GM21447 (cell line): ENCODE data around the gene ADAMTS19.

Source experiments
- ATAC-seq: cut with Tn5 transposase; IDR thresholded peaks from one replicate; pipeline ENCODE4 v1.9.1; 2021; ENCODE audit not compliant: unreplicated experiment

The ADAMTS19 gene

DNA sequence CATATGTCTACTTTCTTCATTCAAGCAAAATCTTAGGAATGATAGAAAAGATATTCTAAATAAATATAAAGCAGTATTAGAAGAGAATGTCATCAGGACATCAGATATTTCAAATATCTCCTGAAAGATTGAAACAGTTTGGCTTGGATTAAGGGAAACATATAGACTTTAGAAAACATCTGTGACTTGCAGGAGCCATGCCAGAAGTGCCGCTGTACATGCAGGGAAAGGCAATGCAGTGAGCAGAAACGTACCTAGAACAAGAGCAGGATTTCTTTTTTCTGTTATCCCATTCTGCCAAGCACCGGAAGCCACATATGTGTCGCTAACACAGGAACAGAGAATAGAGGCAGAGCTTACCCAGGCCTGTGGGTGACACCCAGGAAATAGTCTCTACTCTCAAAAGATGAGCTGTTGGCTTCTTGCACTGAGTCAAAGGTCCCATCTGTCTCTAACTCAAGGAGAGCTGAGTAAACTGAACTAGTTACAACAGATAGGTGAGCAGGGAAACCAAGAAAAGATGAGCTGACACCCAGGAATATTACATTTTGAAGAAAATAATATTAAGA, 5.8 kb downstream of the ADAMTS19 start:
- ATAC-seq, result no peak

DNA sequence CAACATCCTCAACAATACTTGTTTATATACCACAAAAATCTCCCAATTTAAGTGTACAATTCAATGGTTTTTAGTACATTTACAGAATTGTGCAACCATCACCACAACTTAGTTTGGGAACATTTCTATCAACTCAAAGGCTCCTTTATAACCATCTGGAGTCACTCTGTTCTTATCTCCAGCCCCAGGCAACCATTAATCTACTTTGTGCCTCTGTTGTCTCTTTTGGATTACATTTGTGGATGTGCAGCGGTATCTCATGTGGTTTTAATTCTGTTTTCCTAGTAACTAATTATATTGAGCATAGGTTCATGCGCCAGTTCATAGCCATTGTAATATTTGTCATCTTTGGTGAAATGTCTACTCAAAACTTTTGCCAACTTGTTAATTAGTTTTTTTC, 14.4 kb downstream of the ADAMTS19 start:
- no peak for ATAC-seq

DNA sequence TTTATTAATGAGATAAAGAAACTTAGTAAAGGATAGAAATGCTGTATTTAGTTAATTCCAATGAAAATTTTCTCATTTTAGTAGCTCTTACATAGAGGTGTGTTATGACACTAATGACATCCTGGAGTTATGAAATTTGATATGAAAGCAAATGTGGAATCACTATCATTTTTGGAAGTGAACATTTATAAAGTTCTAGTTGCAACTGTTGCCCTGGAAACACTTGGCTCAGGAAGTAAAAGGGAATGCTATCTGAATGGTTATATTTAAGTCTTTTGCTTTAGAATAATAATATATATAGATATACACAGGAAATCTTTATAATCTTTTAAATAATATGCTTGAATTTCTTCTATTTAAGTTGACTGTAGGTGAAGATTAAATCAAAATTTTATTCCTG, 16.7 kb downstream of the ADAMTS19 start:
- no peak for ATAC-seq

DNA sequence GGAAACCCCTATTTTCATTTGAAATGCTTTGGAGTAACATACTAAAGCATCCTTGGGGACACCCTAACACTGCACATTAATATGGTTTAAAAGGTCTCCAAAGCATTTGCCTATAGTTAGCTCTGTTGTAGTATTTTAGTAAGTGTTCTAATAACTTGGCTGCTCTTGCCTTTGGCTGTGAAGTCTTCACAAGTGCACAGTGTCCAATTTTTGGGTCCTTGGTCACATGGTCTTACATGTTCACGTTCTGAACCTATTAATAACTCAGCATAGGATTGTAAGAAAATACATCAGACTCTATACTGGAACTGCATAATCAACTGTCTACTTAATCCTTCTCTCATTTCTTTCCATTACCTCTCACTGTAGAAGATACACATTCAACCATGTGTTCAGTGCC, 17.4 kb downstream of the ADAMTS19 start:
- no peak for ATAC-seq

DNA sequence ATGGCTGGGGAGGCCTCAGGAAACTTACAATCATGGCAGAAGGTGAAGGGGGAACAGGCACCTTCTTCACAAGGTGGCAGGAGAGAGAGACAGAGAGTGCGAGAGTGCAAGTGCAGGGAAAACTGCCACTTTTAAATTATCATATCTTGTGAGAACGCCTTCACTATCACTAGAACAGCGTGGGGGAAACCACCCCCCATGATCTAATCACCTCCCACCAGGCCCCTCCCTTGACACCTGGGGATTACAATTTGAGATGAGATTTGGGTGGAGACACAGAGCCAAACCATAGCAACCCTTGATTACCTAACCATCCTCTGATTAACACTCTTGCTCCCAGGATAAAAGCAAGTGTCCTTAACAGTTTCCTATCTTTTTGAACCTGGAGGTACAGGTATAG, 21.1 kb downstream of the ADAMTS19 start:
- no peak for ATAC-seq

DNA sequence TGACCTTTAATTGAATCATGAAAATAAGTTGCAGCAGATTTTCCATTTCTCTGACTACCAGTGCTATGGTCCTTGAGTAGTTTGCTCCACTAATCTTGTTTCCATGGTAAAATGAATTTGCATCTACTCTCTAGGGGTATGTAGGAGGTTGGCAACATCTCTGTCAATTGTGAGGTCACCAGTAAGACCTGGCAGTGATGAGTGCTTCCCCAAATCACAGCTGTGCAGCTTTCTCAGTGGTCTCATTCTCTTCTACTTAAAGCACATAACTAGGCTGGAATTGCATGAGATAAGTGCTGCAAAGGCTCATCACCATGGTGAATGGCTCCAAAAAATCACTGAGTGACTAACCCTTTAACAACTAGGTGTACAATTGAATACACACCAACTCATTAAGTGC, 36.3 kb downstream of the ADAMTS19 start:
- no peak for ATAC-seq

DNA sequence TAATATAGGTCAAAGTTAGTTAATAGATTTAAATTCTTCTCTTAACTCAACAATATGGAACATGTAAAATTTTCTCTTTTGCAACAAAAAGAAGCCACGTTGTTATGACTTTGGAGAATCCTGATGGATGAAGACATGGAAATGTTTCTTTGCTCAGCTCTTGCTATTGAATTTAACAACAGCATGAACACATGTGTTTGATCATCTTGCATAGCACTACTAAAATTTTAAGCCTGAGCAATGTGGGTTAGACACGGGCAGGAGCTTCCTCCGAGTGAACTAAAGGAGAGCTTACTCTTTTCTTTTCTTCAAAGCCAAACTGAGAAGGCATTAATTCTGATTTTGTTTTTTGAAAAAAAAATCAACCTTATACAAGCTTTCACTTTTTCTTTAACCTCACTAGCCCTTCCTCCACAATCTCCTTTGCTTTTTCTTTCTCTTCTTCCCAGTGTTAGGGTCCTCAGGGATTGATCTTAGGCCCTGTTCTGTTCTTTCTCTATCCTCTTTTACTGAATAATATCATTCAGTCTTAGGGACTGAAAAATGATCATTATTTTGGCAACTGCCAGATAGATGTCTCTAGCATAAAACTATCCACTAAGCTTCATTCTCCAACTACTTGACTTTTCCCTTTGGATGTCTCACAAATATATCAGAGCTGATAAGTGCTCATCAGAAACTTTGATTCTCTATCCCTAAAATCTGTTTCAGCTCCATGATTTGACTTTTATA, 36.9 kb downstream of the ADAMTS19 start:
- ATAC-seq, result no peak

DNA sequence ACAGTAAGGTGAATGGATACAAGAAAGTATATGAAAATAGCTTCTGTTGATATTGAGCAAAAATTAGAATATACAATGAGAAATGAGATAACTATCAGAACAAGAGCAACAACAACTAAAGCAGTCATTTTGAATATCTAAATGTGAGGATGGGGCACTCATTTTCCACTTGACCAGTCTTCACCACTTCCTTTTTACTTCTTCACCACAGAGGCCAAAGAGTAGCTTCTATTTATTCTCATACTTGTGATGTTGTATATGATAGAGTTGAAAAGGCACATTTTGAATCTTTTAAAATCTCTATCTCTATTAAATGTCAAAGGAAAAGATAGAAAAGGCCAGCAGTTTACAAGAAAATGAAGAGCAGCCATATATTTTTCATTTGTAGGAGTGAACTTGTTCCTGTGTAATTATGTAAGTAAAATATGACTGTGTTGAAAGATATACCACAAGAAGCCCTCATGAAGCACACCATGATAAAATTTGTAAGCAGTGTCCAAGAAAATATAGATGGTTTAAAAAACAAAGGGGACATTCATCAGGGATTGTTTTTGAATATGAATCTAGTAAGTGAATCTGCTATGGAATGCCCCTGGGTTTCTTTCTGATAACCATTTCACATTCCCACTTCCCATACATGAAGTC, 39.2 kb downstream of the ADAMTS19 start:
- ATAC-seq, result peak; percentile 67

DNA sequence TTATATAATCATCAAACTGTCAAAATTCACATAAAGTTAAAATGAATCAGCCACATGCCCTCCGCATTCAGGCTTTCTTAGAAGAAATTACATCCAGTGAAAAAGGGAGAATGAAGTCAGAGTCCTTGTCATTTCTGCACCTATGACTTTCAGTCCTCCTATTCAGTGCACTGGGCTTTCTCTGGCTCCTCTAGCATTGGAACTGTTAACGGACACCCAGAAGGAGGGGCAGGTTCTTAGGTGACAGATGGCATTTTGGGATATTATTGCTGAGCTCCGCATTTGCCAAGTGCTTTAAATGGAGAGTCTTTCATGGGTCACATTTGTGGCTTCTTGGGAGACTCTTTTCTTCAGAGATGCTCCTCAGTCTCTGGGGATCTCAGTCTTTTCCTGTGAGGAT, 40.0 kb downstream of the ADAMTS19 start:
- ATAC-seq, result no peak

DNA sequence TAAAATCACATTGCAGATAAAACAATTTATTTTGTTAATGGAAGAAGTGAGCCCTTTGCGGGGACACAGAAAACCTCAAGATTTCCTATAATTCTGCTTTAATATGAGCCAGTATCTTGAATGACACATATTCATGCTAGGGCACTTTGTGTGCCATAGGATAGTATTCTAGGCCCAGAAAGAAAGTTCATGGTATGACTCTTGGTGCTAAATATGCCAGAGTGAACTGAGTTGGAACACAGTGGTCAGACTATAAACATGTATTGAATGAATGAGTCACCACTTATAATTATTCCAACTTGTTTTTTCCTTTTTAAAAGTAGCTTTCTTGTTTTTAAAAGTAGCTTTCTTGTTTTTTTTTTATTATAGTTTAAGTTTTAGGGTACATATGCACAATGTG, 46.0 kb downstream of the ADAMTS19 start:
- ATAC-seq, result no peak

DNA sequence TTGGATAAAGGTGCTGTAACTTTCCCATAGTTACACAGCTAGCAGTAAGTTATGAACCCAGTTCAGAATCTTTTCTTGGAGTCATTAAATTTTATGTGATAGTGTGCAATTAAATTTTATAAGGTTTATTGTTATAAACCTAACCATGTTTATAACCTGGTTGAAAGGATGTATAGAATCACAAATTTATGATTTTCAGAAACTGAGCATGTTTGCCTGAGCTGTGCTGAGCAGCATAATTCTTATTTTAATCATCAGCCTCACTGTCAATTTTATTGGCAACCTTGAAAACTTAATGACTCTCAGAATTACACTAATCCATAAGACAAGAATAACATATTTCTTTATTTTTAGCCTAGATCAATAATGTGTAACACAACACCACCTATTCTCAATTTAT, 46.9 kb downstream of the ADAMTS19 start:
- no peak for ATAC-seq

DNA sequence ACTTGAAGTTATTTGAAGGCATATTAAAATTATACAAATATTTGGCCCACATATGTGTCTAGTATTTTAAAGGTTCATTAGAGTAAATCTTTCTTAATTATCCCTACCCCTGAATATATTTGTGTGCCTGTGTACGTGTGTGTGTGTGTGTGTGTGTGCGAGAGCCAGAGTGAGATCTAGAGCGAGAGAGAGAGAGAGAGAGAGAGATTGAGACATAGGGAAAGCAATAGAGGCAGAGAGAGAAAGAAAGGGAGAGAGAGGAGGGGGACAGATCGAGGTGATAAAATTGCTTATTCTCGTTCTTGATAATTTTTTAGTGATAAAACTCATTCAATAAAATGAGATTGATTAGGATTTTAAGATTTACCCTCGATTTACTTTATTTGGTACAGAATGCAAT, 47.4 kb downstream of the ADAMTS19 start:
- no peak for ATAC-seq

DNA sequence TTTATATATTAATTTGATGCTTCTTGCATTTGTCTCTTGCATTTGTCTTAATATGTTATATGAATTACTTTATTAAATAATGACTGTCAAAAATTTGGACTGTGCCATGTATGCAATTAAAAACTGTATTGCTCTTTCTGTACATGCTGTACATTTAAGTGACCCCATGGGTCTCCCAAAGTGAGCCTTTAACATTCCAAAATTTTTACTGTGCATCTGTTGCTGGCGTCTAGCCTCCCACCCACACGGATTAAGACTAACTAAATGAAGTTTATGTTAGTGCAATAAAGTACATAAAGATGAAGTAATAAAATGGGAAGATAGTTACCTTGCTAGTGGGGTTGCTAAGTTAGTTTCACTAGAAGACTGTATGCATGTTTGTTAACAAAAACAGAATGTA, 48.5 kb downstream of the ADAMTS19 start:
- no peak for ATAC-seq

DNA sequence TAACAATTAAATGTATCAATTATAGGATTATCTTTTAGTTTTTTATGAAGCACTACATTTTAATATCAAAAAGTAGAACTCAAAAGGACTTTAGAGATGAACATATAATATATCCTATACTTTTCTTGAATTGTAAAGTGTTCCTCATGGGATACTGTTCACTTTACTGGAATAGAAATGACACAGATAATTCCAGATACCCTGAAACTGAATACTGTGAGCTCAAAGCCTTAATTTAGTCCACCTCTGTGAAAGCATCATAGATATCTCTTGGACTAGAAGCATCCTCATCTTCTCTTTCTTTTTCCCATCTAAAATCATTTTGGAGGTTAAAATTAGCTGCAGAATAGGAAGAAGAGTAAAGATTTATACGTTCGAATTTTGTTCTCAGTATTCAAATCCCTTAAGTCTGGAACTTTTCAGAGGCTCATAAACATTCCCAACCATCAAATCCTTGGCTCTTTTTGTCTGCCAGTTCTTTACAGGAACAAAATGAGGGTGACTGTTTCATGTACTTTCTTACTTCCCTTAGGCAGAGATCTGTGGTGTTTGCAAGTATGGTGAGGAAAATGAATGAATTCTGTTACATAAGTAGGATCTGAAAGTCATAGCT, 49.4 kb downstream of the ADAMTS19 start:
- ATAC-seq, result no peak

DNA sequence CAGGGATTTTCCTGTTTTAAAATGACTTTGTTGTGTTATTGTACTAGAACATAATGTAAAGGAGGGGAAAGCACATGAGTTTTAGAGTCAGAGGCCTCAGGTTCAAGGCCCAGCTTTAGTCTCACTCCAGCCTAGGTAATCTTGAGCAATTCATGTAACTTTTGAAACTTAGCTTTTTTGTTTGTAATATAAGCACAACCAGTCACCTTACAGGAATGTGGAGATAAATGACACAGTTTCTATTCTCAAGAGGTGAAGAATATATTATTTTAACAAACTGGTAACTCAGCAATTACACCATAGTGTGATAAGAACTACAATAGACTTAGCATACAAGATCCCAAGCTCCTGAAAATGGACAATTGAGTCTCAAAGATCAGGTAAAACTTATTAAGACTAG, 51.2 kb downstream of the ADAMTS19 start:
- ATAC-seq, result no peak

DNA sequence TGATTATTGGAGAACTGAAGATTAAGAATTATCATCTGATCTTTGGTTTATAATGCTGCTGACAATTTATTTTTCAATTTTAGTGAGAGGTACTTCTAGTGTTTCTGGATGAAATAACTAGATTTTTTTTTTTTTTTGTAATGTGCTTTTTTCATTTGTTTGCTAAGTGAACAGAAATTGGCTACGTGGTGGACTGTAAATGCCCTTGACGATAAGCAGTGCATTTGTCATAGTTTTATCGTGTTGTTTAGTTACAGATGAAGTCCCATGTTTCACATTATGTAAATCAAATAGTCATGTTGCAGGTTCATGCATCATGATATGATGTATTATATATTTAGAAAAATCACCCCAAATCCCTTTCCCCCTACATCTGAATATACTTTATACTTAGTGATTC, 81.0 kb downstream of the ADAMTS19 start:
- ATAC-seq, result no peak

DNA sequence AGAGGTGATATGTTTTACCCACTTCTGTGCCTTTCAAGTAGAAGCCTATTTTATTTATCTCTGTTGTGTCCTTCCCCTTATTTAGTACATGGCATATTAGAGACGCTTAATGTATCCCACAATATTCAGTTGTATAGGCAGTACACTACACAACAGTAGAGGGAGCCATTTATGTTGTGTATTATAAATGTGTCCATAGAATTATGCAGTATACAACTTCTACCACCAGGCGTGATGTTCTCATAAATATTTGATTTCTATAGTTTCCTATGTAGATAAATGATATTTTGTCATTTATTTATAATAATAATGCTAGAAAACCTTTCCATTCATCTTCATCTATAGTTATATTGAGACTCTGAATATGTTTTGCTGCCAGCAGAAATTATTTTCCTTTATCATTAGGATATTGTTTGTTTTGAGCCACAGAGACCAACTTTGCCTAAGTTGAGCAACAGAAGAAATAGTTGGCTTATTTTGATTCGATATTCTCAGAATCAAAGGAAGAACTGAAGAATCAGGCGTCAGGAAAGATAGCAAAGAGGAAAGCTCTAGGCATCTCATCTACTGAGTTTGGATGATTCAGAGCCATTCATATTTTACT, 81.7 kb downstream of the ADAMTS19 start:
- no peak for ATAC-seq

DNA sequence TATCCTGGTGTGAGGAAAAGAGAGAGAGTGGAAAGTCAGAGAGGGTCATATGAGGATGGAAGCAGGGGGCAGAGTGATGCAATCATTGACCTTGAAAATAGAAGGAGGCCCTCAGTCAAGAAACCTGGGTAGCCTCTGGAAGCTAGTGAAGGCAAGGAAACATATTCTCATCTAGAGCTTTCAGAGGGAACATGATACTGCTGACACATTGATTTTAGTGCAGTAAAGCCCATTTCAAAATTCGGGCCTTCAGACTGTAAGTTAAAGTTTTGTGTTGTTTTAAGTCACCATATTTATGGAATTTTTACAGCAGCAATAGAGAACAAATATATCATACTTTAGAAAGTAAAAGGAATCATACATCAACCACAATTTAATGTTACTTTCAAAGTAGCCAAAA, 87.0 kb downstream of the ADAMTS19 start:
- no peak for ATAC-seq

DNA sequence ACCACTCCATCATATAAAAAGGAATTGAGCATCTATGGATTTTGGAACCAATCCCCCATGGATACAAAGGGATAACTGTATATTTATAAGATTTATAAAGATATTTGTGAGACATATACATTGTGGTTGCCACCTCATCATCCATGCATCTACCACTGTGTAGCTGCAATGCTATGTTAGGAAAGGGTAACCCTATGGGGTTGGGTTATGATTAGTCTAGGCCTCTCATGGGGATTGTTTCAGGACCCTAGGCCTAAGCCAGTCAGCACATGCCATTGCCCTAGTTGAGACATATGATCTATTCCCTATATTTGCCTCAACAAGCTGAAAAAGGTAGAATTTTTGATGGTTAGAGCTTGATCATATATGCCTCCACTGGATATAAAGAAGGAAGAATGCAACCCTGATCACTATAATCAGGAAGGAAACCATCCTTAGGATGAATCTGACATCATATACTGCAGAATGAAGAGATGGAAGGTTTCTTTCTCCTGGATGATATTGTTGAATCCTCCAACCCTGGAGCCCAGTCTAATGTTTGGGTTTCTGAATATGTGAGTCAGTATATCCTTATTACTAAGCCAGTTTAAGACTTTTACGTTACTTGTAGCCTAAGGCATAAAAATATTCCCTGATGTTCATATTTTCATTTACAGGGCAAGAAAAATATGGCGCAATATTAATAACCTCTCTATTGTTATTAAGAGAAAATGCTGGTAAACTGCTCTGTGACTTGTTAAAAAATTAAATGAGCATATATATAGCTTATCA, 94.2 kb downstream of the ADAMTS19 start:
- no peak for ATAC-seq

DNA sequence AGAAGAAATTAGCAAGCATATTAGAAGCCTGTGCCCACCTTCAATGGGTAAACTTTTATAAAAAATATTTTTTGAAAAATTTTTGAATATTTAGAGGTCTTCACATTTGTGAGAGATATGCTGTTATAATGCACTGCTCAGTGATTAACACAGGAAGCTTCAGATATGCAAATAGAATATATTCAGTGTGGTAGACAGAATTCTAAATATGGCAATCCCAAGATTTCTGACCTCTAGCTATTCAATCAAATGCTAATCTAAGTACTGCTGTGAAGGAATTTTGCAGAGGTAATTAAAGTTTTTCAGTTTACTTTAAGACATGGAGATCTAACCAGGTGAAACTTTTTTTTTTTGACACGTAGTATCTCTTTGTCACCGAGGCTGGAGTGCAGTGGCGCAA, 103.5 kb downstream of the ADAMTS19 start:
- ATAC-seq, result no peak

DNA sequence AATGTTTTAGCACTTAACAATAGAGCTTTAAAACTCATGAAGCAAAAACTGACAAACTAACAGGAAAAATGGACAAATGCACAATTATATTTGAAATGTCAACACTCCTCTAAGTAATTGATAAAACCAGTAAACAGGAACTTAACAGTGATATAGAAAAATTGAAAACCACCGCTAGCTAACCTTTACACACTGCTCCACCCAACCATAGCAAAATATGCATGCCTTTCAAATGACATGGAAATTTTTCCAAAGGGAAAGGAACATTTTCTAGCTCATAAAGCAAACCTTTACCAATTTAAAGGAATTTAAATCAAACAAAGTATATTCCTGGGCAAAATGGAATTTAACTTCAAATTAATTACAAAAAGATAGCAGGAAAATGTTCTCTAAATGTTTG, 109.2 kb downstream of the ADAMTS19 start:
- ATAC-seq, result no peak
